Bone marrow (tissue), 2 donors: ENCODE results near the gene ATRNL1.
"Not testable (repeated sequence)": the region's sequence is repeated elsewhere in the genome, so short reads cannot be mapped to it uniquely, and the experiment has no call there.

Experiments used
- DNase-seq, 2 donors: peaks; one replicate each; lab custom pipeline; 2025; lab: John Stamatoyannopoulos, UW

ATRNL1 gene

DNA sequence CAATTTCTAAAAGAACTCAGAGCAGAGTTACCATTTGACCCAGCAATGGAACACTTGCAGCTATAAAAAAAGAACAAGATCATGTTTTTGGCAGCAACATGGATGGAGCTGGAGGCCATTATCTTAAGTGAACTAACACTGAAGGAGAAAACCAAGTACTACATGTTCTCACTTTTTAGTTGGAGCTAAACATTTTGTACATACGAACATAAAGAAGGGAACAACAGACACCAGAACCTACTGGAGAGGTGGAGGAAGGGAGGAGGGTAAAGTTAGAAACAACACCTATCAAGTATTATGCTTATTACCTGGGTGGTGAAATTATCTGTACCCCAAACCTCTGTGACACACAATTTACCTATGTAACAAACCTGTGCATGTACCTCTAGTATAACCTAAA, 329.5 kb downstream of the ATRNL1 start:
- no peak for DNase-seq

DNA sequence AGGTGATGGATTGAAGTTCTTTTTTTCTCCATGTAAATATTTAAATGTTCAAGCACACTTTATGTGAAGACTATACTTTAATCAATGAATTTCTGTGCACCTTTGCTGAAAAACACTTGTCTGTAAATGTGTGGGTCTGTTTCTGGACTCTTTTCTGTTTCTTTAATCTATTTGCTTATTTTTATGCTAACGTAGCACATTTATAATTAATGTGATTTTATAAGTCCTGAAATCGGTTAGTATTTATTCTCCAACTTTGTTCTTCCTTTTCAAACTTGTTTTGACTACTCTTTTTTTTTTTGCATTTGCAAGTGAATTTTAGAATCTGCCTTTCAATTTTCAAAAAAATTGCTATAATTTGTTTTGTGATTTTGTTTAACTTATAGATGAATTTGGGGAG, 334.4 kb downstream of the ATRNL1 start:
- no peak for DNase-seq

DNA sequence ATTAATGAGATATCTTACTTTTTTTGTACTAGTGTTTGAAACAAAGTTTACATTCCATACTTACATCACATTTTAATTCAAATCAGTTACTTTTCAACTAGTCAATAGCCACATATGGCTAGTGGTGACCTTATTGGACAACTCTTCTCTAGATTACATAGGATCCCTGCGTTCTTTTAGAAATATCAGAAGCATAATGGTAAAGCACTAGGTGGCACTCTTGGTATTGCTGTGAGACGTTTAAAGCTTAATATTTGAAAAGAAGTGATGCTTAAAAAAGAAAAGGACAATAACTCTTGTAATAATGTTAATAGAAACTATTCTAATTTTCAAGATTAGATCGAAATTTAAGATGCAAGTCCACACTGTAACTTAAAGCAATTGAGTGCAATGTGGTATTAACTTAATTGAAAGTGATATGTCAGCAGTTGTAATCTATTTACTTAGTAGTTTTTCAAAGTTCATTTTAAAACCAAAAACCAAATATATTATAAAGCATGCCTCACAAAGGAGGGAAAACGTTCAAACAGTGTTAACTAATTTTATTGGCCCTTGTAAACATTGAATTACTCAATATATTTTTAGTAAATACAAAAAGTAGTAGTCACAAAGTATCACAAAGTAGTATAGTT, 339.1 kb downstream of the ATRNL1 start:
- no peak for DNase-seq

DNA sequence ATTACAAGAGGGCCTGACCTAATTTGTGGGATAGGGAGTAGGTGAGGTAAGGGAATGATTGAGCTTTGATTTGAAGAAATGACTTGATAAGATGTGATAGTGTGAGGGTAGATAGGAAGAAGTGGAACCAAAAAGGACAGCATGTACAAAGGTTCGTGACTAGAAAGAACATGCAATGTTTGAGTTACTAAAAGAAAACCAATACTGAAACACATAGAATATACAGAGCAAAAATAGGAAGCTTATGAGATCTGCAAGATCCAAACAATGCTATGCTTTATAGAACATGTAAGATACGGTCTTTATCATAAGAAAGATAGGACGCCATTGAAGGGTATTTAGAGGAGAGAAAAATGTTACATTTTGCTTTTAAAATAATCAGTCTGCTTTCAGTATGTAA, 343.8 kb downstream of the ATRNL1 start:
- DNase-seq: no peak

DNA sequence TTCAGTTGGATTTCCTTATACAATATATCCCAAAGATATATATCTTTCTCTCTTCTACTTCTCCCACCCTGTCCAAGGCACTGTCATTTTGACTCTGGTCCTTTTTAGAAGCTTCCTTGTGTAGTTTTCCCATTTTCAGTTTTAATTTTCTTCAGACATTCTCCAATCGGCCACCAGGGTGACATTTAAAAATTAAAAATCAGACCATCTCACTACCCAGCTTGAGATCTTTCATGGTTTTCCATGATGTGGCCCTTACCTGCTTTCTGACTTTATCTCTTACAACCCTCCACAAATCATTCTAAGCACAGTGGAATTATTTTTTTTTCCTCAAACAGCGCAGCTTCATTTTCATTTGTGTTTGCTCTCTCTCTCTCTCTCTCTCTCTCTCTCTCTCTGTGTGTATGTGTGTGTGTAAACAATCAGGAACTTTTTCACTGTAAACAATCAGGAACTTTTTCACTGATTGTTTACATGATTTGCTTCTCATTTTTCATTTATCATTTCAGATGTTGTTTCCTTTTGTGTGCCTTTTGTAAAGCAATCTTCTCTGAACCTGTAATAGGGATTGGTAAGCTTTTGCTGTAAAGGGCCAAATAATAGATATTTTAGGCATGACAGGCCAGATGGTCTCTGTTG, 348.9 kb downstream of the ATRNL1 start:
- DNase-seq: no peak

DNA sequence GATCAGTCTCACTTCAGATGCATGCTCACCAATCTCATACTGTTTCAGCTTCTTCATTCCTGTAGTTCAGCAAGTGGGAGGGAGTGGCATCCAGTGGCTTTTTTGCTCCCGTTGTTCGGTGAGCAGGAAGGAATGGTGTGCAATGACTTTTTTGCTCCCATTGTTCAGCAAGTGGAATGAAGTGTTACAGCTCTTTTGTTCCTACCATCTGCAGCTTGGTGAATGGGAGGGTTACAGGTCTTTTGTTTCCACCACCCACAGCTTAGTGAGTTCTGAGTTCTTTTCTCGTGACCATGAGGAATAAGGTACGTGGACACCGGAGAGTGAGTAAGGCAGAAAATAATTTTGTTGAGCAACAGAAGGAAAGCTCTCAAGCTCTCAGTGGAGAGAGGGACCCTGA, 363.6 kb downstream of the ATRNL1 start:
- DNase-seq: no peak

DNA sequence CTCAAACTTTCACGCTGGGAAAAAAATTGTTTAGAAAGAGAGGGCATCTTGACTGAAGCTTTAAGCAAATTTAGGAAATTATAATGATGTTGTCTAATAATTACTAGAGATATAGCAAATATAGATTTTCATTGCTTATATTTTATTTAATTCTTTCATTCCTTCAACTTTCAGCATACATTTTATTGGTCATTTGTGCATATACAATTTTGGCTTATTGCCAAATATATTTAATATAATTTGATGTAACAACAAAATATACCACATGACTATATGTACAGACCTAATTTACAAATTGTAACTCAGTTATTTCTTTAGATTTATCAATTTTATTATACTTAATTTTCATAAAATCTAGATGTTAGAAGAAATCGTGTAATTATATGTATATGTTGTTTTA, 390.1 kb downstream of the ATRNL1 start:
- DNase-seq: no peak

DNA sequence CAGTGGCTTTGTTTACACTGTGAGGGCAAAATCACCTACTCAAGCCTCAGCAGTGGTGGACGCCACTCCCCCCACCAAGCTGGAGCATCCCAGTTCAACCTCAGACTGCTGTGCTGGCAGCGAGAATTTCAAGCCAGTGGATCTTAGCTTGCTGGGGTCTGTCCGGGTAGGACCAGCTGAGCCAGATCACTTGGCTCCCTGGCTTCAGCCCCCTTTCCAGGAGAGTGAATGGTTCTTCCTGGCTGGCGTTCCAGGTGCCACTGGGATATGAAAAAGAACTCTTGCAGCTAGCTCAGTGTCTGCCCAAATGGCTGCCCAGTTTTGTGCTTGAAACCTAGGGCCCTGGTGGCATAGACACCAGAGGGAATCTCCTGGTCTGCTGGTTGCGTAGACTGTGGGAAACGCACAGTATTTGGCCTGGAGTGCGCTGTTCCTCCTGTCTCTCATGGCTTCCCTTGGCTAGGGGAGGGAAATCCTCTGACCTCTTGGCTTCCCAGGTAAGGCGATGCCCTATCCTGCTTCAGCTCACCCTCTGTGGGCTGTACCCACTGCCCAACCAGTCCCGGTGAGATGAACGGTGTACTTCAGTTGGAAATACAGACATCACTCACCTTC, 398.5 kb downstream of the ATRNL1 start:
- no peak for DNase-seq

DNA sequence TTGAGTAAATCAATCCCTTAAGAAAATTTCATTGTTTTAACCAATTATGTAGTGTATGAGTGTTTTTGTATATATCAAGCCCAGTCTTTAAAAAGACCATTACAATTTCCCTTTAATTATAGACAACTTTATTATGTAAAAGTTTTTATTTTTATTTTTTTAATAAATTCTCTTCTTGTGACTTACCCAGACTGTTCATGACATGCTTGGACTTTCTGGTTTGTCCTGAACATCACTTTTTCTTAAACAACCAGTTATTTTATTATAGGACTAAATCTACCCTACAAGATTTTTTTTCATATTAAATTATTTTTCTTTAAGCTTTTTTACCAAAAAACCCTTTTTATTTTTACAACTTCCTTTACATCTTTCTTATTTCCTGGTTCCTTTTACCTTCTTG, 410.4 kb downstream of the ATRNL1 start:
- DNase-seq: no peak

DNA sequence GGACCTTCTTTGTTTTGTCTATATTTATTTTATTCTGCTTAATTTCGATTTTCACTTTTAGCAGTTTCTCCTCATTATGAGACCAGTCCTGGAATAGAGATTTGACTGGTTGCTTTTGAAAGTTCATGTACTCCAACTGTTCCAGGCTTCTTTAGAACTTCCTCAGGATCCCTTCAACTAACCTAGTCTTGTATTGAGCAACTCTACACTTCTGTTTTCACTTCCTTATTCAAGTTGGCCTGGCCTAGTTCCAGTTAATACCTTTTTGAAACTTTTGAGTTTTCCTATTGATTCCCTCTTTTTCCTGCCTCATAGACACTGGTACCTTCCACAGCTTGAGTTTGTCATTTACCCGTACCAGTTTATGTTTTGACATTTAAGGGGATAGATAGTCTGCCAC, 421.7 kb downstream of the ATRNL1 start:
- DNase-seq: no peak

DNA sequence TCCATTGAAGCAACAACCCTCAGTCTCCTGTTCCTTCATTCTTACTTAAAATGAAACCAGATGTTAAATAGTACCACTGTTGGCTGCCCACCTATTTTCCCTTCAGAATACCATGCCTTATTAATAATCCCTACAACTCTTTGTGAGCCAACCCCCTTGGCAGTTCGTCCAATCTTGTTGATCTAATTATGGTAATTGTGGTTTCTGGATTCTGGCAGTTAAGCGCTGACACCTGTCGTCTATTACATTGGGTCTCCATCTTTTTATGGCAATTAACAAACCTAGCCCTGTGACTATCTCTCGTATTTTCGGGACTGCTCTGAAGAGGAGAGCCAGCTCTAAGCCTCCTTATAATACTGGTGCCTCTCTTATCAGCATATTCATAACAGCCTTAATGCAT, 432.0 kb downstream of the ATRNL1 start:
- no peak for DNase-seq

DNA sequence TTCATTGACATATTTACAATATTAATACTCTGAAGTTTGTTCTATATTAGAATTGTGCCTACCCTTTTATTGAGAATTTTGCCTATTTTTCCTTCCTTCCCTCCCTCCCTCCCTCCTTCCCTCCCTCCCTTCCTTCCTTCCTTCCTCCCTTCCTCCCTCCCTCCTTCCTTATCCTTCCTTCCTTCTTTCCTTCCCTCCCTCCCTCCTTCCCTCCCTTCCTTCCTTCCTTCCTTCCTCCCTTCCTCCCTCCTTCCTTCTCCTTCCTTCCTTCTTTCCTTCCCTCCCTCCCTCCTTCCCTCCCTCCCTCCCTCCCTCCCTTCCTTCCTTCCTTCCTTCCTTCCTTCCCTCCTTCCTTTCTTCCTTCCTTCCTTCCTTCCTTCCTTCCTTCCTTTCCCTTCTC, 434.5 kb downstream of the ATRNL1 start:
- not testable (repeated sequence) for DNase-seq

DNA sequence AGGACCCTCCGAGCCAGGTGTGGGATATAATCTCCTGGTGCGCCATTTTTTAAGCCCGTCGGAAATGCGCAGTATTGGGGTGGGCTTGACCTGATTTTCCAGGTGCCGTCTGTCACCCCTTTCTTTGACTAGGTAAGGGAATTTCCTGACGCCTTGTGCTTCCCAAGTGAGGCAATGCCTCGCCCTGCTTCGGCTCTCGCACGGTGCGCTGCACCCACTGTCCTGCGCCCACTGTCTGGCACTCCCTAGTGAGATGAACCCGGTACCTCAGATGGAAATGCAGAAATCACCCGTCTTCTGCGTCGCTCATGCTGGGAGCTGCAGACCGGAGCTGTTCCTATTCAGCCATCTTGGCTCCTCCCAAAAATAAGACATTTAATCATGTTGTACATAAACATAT, 443.2 kb downstream of the ATRNL1 start:
- DNase-seq: not testable (repeated sequence)

DNA sequence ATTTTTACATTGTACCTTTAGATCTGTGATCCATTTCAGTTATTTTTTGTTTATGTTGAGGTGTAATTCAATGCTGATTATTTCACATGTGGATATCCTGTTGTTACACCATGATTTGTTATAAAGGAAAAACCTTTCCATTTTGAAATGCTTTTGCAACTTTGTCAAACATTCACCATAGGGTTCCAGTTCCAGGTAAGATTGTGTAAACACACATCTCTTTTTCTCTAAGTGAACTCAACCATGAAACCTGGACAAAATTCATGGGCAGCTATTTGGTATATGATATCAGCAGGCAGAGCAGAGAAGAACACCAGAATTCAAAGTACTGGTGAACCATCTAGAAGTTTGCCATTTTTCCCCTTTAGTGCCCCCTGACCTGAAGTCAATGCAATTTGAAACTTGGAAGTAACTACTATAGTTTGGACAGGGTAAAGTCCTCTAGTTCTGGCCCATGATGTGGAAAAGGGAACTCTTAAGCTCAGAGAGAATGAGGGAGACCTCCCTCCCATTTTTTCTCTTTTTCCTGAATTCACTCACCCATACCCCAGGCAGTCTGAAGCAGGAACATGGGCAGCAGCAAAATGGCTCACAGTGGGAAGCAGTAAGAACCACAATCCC, 446.1 kb downstream of the ATRNL1 start:
- DNase-seq: no peak

DNA sequence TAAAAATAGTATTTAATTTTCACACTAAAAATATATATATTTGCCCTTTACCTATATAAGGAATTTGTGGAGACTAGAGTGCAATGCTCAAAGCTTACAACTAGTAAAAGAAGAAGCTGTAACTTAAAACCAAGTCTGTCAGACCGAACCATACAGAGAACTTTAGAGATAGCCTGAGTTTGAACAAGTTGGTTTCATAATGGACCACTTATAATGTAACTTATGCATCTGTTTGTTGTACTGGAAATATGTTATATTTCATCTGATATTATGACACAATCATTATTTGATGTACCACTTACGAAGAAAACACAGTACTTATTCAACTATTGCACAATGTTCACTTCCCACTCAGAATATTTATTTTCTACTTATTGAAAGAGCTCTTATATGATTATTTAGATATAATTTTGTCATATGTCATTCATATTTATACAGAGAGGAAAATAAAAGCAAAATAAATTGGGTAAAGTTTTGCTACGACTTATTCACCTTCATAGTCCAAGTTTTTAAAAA, 462.8 kb downstream of the ATRNL1 start:
- no peak for DNase-seq

DNA sequence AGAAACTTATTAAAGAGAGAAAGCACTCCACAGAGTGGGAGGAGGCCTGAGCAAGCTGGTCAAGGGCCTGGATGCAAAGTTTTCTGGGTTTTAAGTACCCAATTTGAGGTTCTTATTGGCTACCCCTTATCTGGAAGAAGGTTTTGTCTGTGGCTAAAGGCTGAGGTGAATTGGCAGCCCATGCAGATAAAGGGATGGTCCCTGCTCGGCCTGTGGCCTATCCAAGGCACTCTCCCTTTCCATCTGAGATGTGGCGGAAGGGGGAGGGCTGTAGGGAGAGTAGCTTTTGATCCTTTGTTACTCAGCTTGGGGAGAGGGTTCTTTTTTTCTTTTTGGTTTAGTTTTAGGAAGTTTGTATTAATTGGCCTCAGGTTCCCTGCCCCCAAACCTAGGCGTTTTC, 465.1 kb downstream of the ATRNL1 start:
- DNase-seq: no peak

DNA sequence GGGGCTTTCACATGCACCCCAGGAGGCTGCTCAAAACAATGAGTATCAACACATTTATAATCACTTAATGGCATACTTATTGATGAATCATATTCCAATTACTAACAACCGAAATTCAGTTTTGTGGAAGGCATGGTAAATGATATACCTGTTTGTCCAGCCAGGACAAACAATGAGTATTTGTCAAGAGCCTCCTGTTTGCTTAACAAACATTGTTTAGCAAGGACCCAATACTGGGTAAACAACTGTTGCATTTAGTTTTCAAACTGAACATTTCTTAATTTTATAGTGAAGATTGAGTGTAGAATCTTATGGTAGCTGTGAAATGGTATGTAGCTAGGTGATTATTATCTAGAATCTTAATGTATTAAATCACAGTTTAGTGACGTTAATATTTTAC, 473.7 kb downstream of the ATRNL1 start:
- no peak for DNase-seq

DNA sequence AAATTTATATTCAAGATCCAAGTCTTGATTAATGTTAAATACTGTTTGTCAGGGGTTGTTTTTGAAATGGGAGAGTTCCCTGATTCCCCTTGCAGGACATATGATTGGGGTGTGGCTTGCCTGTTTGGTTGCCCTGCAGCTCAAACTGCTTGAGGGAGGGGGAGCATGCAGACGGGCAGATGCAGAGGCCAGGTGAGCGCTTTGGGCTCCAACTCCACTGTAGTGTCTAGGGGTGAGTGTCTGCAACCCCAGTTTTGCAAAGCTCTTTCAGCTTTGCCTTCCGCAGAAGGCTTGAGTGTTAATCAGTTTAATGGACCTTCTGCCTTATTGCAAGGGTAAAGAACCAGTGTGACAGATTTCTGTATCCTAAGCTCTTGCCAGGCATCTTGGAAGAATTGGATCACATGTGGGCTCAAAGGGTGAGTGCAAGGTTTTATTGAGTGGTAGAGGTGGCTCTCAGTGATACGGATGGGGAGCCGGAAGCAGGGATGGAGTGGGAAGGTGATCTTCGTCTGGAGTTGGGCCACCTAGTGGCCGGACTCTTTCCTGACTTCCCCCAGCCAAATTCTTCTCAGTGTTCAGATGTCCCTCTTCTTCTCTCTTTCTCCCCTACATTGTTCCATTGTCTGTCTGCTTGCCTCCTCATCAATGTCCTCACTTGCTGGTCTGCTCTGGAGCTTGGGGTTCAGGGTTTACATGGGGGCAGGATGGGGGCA, 479.7 kb downstream of the ATRNL1 start:
- DNase-seq: no peak

DNA sequence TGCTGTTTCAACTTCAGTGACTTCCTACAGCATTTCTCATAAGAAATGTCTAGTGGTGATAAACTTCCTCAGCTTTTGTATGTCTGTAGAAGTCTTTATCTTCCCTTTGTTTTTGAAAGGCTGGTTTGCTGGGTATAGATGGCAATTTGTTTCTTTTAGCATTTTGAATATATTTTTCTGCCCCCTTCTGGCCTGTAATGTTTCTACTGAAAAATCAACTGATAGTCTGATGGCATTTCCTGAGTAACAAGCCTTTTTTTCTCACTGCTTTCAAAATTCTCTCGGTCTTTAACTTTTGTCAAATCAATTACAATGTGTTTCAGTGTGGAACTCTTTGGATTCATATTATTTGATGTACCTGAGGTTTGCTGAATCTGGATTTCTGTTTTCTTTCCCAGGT, 487.1 kb downstream of the ATRNL1 start:
- no peak for DNase-seq

DNA sequence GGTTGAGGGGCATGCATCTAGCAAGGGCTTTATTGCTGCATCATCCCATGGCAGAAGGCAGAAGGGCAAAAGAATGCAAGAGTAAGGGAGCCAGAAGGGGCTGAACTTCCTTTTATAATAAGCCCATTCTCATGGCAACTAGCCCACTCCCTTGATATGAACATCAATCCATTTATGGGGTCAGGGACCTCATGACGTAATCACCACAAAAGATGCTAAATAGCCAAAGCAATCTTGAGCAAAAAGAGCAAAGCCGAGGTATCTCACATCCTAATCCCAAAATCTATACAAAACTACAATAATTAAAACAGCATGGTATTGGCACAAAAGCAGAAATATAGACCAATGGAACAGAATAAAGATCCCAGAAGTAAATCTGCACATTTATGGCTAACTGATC, 499.9 kb downstream of the ATRNL1 start:
- no peak for DNase-seq

DNA sequence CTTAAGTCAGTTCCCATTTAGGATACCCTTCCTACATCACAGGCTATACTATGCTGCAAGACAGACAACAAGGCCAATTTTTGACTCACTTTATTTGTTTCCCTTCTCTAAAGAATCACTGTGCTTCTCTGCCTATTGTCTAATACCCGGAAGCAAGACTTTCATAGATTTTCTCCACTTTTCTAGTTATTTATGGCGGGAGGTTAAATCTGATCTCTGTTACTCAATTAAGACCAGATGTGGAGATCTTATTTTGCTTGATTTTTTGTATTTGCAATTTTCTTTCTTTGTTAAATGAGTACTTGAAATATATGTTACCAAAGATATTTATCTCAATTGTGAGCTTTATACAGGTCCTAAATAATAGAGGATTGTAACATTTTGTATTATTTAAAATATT, 511.5 kb downstream of the ATRNL1 start:
- no peak for DNase-seq

DNA sequence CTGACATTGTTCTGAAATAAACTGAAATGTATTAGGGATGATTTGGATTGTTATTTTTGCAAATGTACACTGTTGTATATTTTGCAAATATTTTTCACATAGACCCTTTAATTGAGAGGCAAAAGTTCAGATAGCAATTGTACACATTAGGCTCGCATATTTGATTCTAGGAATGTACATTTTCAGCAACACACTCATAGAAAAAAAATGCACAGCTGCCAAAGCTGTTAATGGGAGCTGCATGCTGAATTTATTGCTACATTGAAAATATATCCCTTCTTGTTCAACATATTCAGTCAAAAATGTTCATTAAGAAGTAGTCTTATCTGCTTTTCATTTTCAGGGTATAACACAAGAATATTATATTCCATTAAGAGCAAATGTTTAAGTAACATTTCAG, 512.9 kb downstream of the ATRNL1 start:
- no peak for DNase-seq

DNA sequence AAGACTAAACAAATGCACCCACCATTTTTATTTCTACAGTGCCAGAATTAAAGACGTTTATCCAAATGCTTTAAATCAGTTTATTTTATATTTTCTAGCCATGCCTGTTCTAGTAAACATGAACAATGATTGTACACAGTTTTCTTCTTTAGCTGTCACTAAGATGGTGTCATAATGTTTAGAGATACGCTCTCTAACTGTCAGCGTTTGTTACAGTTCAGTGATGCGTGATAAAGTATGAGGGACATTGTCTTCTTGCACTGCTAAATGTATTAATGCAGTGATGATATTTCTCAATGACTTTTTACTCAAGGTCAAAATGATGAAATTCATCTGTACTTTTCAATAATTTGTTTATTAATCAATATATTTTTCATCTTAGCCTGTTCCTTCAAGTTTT, 513.6 kb downstream of the ATRNL1 start:
- no peak for DNase-seq
